GM10847 (cell line): ENCODE measurements around the gene CTXND1.

Experiments used
- POLR2A ChIP-seq: IDR thresholded peaks from 2 replicates; pipeline ENCODE4 v1.6.1; 2011; ENCODE audit not compliant: insufficient read length; ENCODE audit errors: extremely low read depth

The CTXND1 gene

GRCh38 chr15:80151148-80151547 lies 100.9 kb downstream of the CTXND1 start:
- TF ChIP-seq POLR2A: no peak
